ENCODE results near the gene KCNMB1.

DNA sequence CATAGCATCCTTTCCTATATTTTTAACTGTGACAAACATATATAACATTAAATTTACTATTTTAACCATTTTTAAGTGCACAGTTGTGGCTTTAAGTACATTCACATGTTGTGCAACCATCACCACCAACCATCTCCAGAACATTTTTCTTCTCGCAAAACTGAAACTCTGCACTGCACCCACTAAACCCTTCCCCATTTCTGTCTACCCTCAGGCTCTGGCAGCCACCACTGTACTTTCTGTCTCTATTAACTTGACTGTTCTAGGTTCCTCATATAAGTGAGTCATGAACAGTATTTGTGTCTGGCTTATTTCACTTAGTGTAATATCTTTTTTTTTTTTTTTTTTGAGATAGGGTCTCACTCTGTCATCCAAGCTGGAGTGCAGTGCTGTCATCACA lies 25.5 kb downstream of the KCNMB1 start:
- TF ChIP-seq, protein P1, sequence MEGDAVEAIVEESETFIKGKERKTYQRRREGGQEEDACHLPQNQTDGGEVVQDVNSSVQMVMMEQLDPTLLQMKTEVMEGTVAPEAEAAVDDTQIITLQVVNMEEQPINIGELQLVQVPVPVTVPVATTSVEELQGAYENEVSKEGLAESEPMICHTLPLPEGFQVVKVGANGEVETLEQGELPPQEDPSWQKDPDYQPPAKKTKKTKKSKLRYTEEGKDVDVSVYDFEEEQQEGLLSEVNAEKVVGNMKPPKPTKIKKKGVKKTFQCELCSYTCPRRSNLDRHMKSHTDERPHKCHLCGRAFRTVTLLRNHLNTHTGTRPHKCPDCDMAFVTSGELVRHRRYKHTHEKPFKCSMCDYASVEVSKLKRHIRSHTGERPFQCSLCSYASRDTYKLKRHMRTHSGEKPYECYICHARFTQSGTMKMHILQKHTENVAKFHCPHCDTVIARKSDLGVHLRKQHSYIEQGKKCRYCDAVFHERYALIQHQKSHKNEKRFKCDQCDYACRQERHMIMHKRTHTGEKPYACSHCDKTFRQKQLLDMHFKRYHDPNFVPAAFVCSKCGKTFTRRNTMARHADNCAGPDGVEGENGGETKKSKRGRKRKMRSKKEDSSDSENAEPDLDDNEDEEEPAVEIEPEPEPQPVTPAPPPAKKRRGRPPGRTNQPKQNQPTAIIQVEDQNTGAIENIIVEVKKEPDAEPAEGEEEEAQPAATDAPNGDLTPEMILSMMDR (IDR thresholded peaks at IDR 0.05): no peak
- no peak for TF ChIP-seq EZH2 (IDR thresholded peaks at IDR 0.05; ENCODE audit: borderline replicate concordance, insufficient read depth, low read depth, low read length, poor library complexity, severe bottlenecking)

All from B cell (primary cell).